Measurements from ENCODE around the gene KRT6B. TPM values are rescaled to one million over a fixed set of nuclear protein-coding genes. Genes with fewer than 3 reads are reported as not detected.

Gene KRT6B
- total and polyA plus RNA-seq, 2 of the 8 experiments (the other 6 are each of a cell fraction or from before 2014, with no cell fraction given), result not detected

- H3K4me1 ChIP-seq (replicated peaks in 1 of 4; ENCODE audit: control insufficient read depth in 3 of 4, insufficient read depth in 4 of 4, low read length in 3 of 4), result no peaks in the 10 kb centered on the region
- ChIA-PET POLR2A (ENCODE audit: partially characterized antibody) (no interaction called here), CTCF (ENCODE audit: partially characterized antibody) (interaction anchor here (0.9 to 2.7 kb wide), 6 partner anchors 19 to 264 kb away, joined by 3 to 13 read pairs (median 4); no protein-coding TSS in a partner anchor)
- TF ChIP-seq EZH2 (IDR thresholded peaks at IDR 0.05; ENCODE audit: low read depth, low read length, severe bottlenecking) (no peak), YY1 (IDR thresholded peaks at IDR 0.05; ENCODE audit: low read depth, low read length) (no peak), POLR2AphosphoS5 (IDR thresholded peaks at IDR 0.05; ENCODE audit: low read depth, low read length) (no peak), JUN (IDR thresholded peaks at IDR 0.05; ENCODE audit: low read depth, low read length) (no peak), BCL11A (IDR thresholded peaks at IDR 0.05; ENCODE audit: low read depth in 2 of 2, low read length in 2 of 2) (no peak), RBBP5 (IDR thresholded peaks at IDR 0.05; ENCODE audit: borderline replicate concordance, low read depth, low read length) (no peak)
- TF ChIP-seq, protein P1, sequence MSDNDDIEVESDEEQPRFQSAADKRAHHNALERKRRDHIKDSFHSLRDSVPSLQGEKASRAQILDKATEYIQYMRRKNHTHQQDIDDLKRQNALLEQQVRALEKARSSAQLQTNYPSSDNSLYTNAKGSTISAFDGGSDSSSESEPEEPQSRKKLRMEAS (IDR thresholded peaks at IDR 0.05), result no peak
- no peaks in the 10 kb centered on the region for H3K79me2 ChIP-seq (ENCODE audit: control insufficient read depth in 1 of 2, insufficient read depth in 2 of 2, low read length in 2 of 2)
- no peaks in the 10 kb centered on the region for H3K27me3 ChIP-seq (replicated peaks in 1 of 4; ENCODE audit: control insufficient read depth in 3 of 4, extremely low read depth in 1 of 4, insufficient read depth in 3 of 4, low read length in 3 of 4)
- H3K4me2 ChIP-seq (ENCODE audit: insufficient read depth in 1 of 2, low read depth in 2 of 2, low read length in 2 of 2), result no peak overlapping the region
- H3K4ac ChIP-seq (replicated peaks; ENCODE audit: insufficient read length, low read depth, low read length), result no peak overlapping the region
- H4K20me1 ChIP-seq (replicated peaks in 1 of 2; ENCODE audit: control insufficient read depth in 1 of 2, insufficient read depth in 2 of 2, low read length in 2 of 2), result no peaks in the 10 kb centered on the region
- no peaks in the 10 kb centered on the region; a peak in 3 of 4 replicates for H3K9me3 ChIP-seq (ENCODE audit: insufficient read depth in 2 of 2, low read depth in 1 of 2, low read length in 1 of 2)
- DNase-seq (ENCODE audit: low read depth in 1 of 2, low spot score in 2 of 2) (no peak), FAIRE-seq (no peak)
- no peaks in the 10 kb centered on the region for H3K79me1 ChIP-seq (ENCODE audit: low read depth, low read length)
- H3K23me2 ChIP-seq (ENCODE audit: low read depth, low read length), result no peaks in the 10 kb centered on the region
- H3K18ac ChIP-seq (ENCODE audit: extremely low read depth, low read length), result no peak overlapping the region
- H4K5ac ChIP-seq (ENCODE audit: insufficient read length, low read depth, low read length), result no peak overlapping the region
- H3K36me3 ChIP-seq (ENCODE audit: control insufficient read depth in 2 of 4, insufficient read depth in 4 of 4, low read length in 3 of 4), result no peaks in the 10 kb centered on the region
- H2BK12ac ChIP-seq (ENCODE audit: low read depth, low read length), result no peak overlapping the region
- no peak overlapping the region for H2BK15ac ChIP-seq (ENCODE audit: low read length)
- H3K4me3 ChIP-seq (ENCODE audit: extremely low read depth in 1 of 4, insufficient read depth in 2 of 4, low read depth in 3 of 4, low read length in 4 of 4), result no peak overlapping the region
- H2BK5ac ChIP-seq (ENCODE audit: low read depth, low read length), result no peak overlapping the region
- no peak overlapping the region for H2AFZ ChIP-seq (ENCODE audit: low read length)
- no peak overlapping the region for H3K14ac ChIP-seq (ENCODE audit: insufficient read length)
- H2BK120ac ChIP-seq (replicated peaks; ENCODE audit: low read depth, low read length), result no peak overlapping the region
- H4K8ac ChIP-seq (ENCODE audit: extremely low read depth, insufficient read depth, low read length), result no peak overlapping the region
- H4K91ac ChIP-seq (replicated peaks; ENCODE audit: insufficient read length, low read length), result no peak overlapping the region
- H3K27ac ChIP-seq (ENCODE audit: low read depth, low read length), result no peak overlapping the region
- H2BK20ac ChIP-seq (ENCODE audit: low read length), result no peak overlapping the region
- WGBS, 2 experiments (ENCODE audit: extremely low coverage in 1 of 2, insufficient coverage in 1 of 2, insufficient read length in 1 of 2, insufficient replicate concordance in 2 of 2, low coverage in 1 of 2, low lambda C conversion rate in 2 of 2, missing lambda C conversion rate in 1 of 2), result 69% methylated on average over 2 of the region's 2 CpGs; no CpG with 5 or more reads in 1 of the 2 experiments
- H3K23ac ChIP-seq (ENCODE audit: insufficient read length), result no peak overlapping the region
- no peak overlapping the region for H3K9ac ChIP-seq (replicated peaks in 1 of 4; ENCODE audit: extremely low read depth in 1 of 4, low read depth in 3 of 4, low read length in 3 of 4)
- H3K56ac ChIP-seq (replicated peaks; ENCODE audit: insufficient read length, low read depth, low read length), result no peak overlapping the region
- H2AK5ac ChIP-seq (ENCODE audit: low read depth, low read length), result no peak overlapping the region
These were observed 25.7 kb upstream of the KRT6B start for GRCh38 chr12:52477651-52478050.
